Liver (tissue), 9 donors: ENCODE measurements around the gene PDK3. TPM values are rescaled to one million over a fixed set of nuclear protein-coding genes. Genes with fewer than 3 reads are reported as not detected.

Source experiments
- DNase-seq: peaks from one replicate; pipeline ENCODE4 v3.0.0-alpha.2; 2017; ENCODE audit warnings: low spot score
- H3K27ac ChIP-seq, 2 donors: one replicate each; pipeline ENCODE4 v1.7.0; 2013; ENCODE audit warnings: inconsistent platforms in 2 of 2, low read length in 2 of 2, control low read depth in 1 of 2, low read depth in 1 of 2, mild to moderate bottlenecking in 1 of 2
- H3K27me3 ChIP-seq, 4 donors: one replicate each; pipeline versions ENCODE4 v1.6.1 to v1.7.0; 2013; ENCODE audit warnings: low read length in 3 of 4, inconsistent platforms in 1 of 4, mild to moderate bottlenecking in 1 of 4, moderate library complexity in 1 of 4; ENCODE audit not compliant: control insufficient read depth in 4 of 4, insufficient read depth in 4 of 4
- H3K36me3 ChIP-seq, 4 donors: one replicate each; pipeline versions ENCODE4 v1.6.1 to v1.7.0; 2013; ENCODE audit warnings: low read length in 3 of 4, mild to moderate bottlenecking in 3 of 4, low read depth in 1 of 4, moderate library complexity in 1 of 4; ENCODE audit not compliant: control insufficient read depth in 4 of 4, insufficient read depth in 3 of 4
- H3K4me1 ChIP-seq, 4 donors: one replicate each; pipeline versions ENCODE4 v1.6.1 to v1.7.0; 2013; ENCODE audit warnings: low read length in 3 of 4, mild to moderate bottlenecking in 3 of 4, moderate library complexity in 1 of 4; ENCODE audit not compliant: control insufficient read depth in 4 of 4, insufficient read depth in 4 of 4
- H3K4me3 ChIP-seq, 3 donors: one replicate each; pipeline versions ENCODE4 v1.6.1 to v1.7.0; 2013; ENCODE audit warnings: low read length in 3 of 3, control low read depth in 1 of 3, low read depth in 1 of 3, mild to moderate bottlenecking in 1 of 3
- H3K9ac ChIP-seq, 2 donors: one replicate each; pipeline ENCODE4 v1.7.0; 2013; ENCODE audit warnings: low read length in 2 of 2, mild to moderate bottlenecking in 2 of 2, moderate library complexity in 2 of 2, control low read depth in 1 of 2, low read depth in 1 of 2
- H3K9me3 ChIP-seq, 4 donors: one replicate each; pipeline versions ENCODE4 v1.6.1 to v1.7.0; 2013; ENCODE audit warnings: low read length in 3 of 4; ENCODE audit not compliant: control insufficient read depth in 4 of 4
- FOXA1 ChIP-seq: IDR thresholded peaks from 2 replicates; pipeline ENCODE4 v1.6.1; 2016; ENCODE audit warnings: antibody characterized with exemption
- FOXA2 ChIP-seq: IDR thresholded peaks from 2 replicates; pipeline ENCODE4 v1.6.1; 2016; ENCODE audit warnings: antibody characterized with exemption
- HNF4A ChIP-seq, 2 donors: conservative IDR thresholded peaks; 2 replicates each; pipeline ENCODE4 v1.6.1; 2016; ENCODE audit warnings: antibody characterized with exemption in 2 of 2, mild to moderate bottlenecking in 2 of 2
- HNF4G ChIP-seq: IDR thresholded peaks from 2 replicates; pipeline ENCODE4 v1.6.1; 2016; ENCODE audit warnings: antibody characterized with exemption
- JUND ChIP-seq, 2 donors: IDR thresholded peaks; 2 replicates each; pipeline ENCODE4 v1.6.1; 2016; ENCODE audit warnings: antibody characterized with exemption in 2 of 2
- NR2F2 ChIP-seq: IDR thresholded peaks from 2 replicates; pipeline ENCODE4 v1.6.1; 2016; ENCODE audit warnings: antibody characterized with exemption
- RAD21 ChIP-seq, 2 donors: IDR thresholded peaks; 2 replicates each; pipeline ENCODE4 v1.6.1; 2016; ENCODE audit warnings: antibody characterized with exemption in 2 of 2, mild to moderate bottlenecking in 2 of 2
- RXRA ChIP-seq, 2 donors: IDR thresholded peaks; 2 replicates each; pipeline ENCODE4 v1.6.1; 2017 to 2018; ENCODE audit warnings: antibody characterized with exemption in 2 of 2, mild to moderate bottlenecking in 1 of 2
- SP1 ChIP-seq: IDR thresholded peaks from 2 replicates; pipeline ENCODE4 v1.6.1; 2018; ENCODE audit warnings: antibody characterized with exemption, mild to moderate bottlenecking
- TAF1 ChIP-seq: conservative IDR thresholded peaks from 2 replicates; pipeline ENCODE4 v1.6.1; 2016; ENCODE audit warnings: antibody characterized with exemption, mild to moderate bottlenecking
- WGBS: extraction: QIAGEN DNeasy Blood & Tissue Kit; methylation state at CpG from one replicate; pipeline ENCODE4 v1.1.7; 2013; 5-methylcytosine and 5-hydroxymethylcytosine counted together
- polyA plus RNA-seq, 2 donors: library from polyadenylated mRNA; stranded (reverse) in 1 of 2; unstranded in 1 of 2; fragments of 200-250 nt in 1 of 2; fragments of >200 nt in 1 of 2; fragmentation: Nextera tagmentation in 1 of 2; extraction: Ambion mirVana in 1 of 2; gene quantifications; one replicate each; pipeline versions ENCODE4 v1.2.1 to v1.2.3, GENCODE V29; 2013 to 2015
- total RNA-seq, 2 donors: library from RNA; depleted of rRNA; stranded (reverse); fragments of >200 nt; gene quantifications; one replicate each; pipeline ENCODE4 v1.2.3, GENCODE V29; 2014
- TF ChIP-seq, protein P1 (sequence below): IDR thresholded peaks from 2 replicates; pipeline ENCODE4 v1.6.1; 2016; ENCODE audit warnings: antibody characterized with exemption
- TF ChIP-seq, protein P2 (sequence below): IDR thresholded peaks from 2 replicates; pipeline ENCODE4 v1.6.1; 2016; ENCODE audit warnings: antibody characterized with exemption, mild to moderate bottlenecking
- TF ChIP-seq, protein P3 (sequence below): IDR thresholded peaks from 2 replicates; pipeline ENCODE4 v1.6.1; 2016; ENCODE audit warnings: antibody characterized with exemption
- donor health status: healthy.
- donor health status: healthy.
- donor health status: healthy.
- donor health status: healthy.
- donor health status: healthy.

Gene PDK3
- total and polyA plus RNA-seq, 4 donors = 6.0 to 14.0 (median 13.5) TPM

DNA sequence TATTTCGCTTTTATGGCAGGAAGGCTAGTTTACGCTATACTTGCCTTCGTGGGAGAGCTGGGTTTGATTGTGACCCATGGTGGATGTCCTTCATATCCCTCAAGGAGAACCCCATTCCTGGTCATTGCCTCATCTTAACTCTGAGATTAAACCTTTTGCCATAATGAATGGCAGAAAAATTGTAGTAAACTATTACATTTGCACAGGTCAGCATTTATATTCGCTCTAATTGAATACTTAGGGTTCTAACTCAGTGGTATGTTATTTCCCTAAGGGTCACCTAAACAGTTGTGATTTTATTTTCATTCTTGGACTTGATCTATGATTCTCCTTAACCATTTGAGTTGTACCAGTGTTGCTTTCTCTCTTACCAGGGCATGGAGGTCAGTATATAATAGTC, 13.4 kb downstream of the PDK3 start:
- no peak overlapping the region for H3K9ac ChIP-seq
- no peaks in the 10 kb centered on the region for H3K36me3 ChIP-seq
- H3K4me1 ChIP-seq = no peaks in the 10 kb centered on the region
- WGBS = 98% methylated on average over 4 of the region's 4 CpGs
- H3K27ac ChIP-seq = peak overlapping the region in 1 of 2 donors; percentile 36
- no peaks in the 10 kb centered on the region for H3K27me3 ChIP-seq
- TF ChIP-seq, protein P1, sequence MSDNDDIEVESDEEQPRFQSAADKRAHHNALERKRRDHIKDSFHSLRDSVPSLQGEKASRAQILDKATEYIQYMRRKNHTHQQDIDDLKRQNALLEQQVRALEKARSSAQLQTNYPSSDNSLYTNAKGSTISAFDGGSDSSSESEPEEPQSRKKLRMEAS = no peak
- TF ChIP-seq FOXA1 = no peak
- TF ChIP-seq TAF1 = no peak
- TF ChIP-seq NR2F2 = no peak
- TF ChIP-seq, protein P2, sequence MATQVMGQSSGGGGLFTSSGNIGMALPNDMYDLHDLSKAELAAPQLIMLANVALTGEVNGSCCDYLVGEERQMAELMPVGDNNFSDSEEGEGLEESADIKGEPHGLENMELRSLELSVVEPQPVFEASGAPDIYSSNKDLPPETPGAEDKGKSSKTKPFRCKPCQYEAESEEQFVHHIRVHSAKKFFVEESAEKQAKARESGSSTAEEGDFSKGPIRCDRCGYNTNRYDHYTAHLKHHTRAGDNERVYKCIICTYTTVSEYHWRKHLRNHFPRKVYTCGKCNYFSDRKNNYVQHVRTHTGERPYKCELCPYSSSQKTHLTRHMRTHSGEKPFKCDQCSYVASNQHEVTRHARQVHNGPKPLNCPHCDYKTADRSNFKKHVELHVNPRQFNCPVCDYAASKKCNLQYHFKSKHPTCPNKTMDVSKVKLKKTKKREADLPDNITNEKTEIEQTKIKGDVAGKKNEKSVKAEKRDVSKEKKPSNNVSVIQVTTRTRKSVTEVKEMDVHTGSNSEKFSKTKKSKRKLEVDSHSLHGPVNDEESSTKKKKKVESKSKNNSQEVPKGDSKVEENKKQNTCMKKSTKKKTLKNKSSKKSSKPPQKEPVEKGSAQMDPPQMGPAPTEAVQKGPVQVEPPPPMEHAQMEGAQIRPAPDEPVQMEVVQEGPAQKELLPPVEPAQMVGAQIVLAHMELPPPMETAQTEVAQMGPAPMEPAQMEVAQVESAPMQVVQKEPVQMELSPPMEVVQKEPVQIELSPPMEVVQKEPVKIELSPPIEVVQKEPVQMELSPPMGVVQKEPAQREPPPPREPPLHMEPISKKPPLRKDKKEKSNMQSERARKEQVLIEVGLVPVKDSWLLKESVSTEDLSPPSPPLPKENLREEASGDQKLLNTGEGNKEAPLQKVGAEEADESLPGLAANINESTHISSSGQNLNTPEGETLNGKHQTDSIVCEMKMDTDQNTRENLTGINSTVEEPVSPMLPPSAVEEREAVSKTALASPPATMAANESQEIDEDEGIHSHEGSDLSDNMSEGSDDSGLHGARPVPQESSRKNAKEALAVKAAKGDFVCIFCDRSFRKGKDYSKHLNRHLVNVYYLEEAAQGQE = no peak
- TF ChIP-seq HNF4A (conservative IDR thresholded peaks at IDR 0.05) = no peak
- no peak for TF ChIP-seq RXRA (IDR thresholded peaks at IDR 0.05)
- TF ChIP-seq, protein P3, sequence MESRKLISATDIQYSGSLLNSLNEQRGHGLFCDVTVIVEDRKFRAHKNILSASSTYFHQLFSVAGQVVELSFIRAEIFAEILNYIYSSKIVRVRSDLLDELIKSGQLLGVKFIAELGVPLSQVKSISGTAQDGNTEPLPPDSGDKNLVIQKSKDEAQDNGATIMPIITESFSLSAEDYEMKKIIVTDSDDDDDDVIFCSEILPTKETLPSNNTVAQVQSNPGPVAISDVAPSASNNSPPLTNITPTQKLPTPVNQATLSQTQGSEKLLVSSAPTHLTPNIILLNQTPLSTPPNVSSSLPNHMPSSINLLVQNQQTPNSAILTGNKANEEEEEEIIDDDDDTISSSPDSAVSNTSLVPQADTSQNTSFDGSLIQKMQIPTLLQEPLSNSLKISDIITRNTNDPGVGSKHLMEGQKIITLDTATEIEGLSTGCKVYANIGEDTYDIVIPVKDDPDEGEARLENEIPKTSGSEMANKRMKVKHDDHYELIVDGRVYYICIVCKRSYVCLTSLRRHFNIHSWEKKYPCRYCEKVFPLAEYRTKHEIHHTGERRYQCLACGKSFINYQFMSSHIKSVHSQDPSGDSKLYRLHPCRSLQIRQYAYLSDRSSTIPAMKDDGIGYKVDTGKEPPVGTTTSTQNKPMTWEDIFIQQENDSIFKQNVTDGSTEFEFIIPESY = no peak
- no peak for TF ChIP-seq FOXA2
- no peak for TF ChIP-seq HNF4G
- no peak for TF ChIP-seq RAD21 (IDR thresholded peaks at IDR 0.05)
- H3K9me3 ChIP-seq = no peaks in the 10 kb centered on the region
- no peak for DNase-seq
- H3K4me3 ChIP-seq = no peak overlapping the region

DNA sequence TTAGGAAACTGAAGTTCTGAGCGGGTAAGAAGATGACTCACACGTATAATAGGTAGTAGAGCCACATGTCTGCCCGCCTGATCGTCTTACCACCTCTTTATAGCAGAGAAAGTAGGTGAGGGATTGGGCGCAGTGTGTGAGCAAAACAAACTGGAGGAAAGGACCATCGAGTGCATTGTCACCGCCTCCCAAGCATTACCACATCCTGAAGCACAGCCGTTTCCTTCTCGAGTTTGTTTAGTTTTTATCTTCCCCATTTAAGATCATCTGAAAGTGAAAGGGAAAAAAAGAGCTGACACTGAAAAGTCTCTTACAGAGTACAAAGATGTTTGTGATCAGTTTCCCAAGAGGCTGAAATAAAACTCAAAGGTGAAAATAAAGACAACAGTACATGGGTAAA, 14.8 kb downstream of the PDK3 start:
- WGBS = 47% methylated on average over 9 of the region's 9 CpGs
- Histone ChIP-seq H3K4me1 (no peaks in the 10 kb centered on the region), H3K9me3 (no peaks in the 10 kb centered on the region), H3K36me3 (no peaks in the 10 kb centered on the region), H3K27ac (peak overlapping the region; percentile 10 to 36), H3K27me3 (no peaks in the 10 kb centered on the region), H3K9ac (peak overlapping the region in 1 of 2 donors; percentile 53), H3K4me3 (no peak overlapping the region)
- DNase-seq = no peak
- TF ChIP-seq FOXA2 = no peak
- TF ChIP-seq, protein P1 = no peak
- TF ChIP-seq, protein P3 = no peak
- no peak for TF ChIP-seq RAD21 (IDR thresholded peaks at IDR 0.05)
- no peak for TF ChIP-seq JUND (IDR thresholded peaks at IDR 0.05)
- TF ChIP-seq RXRA (IDR thresholded peaks at IDR 0.05) = no peak
- no peak for TF ChIP-seq SP1
- no peak for TF ChIP-seq TAF1
